ENCODE data around the gene TIMP4.

TIMP4 gene

DNA sequence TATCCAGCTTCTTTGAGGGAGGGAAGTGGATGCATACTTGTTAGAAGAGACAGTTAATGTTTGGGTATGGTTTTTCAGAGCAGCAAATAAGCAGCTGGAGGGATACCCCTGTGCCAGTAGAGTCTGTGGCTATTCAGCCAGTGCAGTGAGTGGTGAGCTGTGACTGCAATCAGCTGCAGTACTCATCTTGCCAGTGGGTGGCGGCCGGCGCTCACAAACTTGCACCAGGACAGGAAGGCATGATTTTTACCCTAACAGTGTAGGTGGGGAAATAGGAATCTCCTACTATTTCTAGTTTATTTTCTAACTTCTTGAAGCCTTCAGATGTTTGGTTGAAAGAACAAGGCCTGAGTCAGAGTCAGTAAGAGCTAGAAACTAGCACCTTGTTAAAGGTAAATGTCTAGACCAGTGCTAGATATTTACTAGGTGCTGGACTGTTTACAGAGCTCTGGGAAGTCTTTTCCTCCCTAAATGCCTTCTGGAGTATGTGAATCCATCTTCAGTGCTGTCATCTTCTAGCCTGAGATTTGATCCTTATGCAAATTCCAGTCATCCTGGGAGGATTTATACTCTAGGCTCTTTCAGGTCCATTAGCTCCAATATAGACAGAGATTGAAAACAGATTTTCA is 23.6 kb downstream of the TIMP4 start:
- DNase-seq (ENCODE audit: low read depth): peak; percentile 66
- H3K4me3 ChIP-seq (ENCODE audit: control insufficient read depth, low read depth, low read length): no peak overlapping the region
- TF ChIP-seq, protein P1, sequence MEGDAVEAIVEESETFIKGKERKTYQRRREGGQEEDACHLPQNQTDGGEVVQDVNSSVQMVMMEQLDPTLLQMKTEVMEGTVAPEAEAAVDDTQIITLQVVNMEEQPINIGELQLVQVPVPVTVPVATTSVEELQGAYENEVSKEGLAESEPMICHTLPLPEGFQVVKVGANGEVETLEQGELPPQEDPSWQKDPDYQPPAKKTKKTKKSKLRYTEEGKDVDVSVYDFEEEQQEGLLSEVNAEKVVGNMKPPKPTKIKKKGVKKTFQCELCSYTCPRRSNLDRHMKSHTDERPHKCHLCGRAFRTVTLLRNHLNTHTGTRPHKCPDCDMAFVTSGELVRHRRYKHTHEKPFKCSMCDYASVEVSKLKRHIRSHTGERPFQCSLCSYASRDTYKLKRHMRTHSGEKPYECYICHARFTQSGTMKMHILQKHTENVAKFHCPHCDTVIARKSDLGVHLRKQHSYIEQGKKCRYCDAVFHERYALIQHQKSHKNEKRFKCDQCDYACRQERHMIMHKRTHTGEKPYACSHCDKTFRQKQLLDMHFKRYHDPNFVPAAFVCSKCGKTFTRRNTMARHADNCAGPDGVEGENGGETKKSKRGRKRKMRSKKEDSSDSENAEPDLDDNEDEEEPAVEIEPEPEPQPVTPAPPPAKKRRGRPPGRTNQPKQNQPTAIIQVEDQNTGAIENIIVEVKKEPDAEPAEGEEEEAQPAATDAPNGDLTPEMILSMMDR (conservative IDR thresholded peaks at IDR 0.05; ENCODE audit: control insufficient read depth, insufficient read depth, low read depth, low read length): peak; percentile 97

DNA sequence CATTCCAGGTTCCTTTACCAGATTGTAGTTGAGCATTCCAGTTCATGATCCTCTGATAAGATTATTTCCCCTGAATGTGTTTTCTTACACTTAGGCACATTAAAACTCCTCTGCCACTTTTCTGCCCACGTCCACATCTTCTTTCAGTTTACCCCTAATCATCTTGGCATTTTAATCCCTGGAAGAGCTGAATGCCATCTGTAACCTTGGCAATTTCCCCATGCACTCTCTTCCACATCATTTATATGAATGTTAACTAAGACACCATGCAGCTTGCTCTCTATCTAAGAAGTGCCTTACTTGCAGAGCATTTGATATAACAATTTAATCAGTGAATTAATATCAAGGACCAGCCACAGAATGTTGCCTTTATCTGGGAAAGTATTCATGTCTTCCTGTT is 25.8 kb downstream of the TIMP4 start:
- no peak overlapping the region for H3K4me3 ChIP-seq (ENCODE audit: control insufficient read depth, low read depth, low read length)
- TF ChIP-seq, protein P1 (conservative IDR thresholded peaks at IDR 0.05; ENCODE audit: control insufficient read depth, insufficient read depth, low read depth, low read length): no peak
- no peak for DNase-seq (ENCODE audit: low read depth)

GRCh38 chr3:12131351-12132090 is 27.2 kb downstream of the TIMP4 start:
- TF ChIP-seq, protein P1 (conservative IDR thresholded peaks at IDR 0.05; ENCODE audit: control insufficient read depth, insufficient read depth, low read depth, low read length): no peak
- no peak for DNase-seq (ENCODE audit: low read depth)
- no peak overlapping the region for H3K4me3 ChIP-seq (ENCODE audit: control insufficient read depth, low read depth, low read length)

DNA sequence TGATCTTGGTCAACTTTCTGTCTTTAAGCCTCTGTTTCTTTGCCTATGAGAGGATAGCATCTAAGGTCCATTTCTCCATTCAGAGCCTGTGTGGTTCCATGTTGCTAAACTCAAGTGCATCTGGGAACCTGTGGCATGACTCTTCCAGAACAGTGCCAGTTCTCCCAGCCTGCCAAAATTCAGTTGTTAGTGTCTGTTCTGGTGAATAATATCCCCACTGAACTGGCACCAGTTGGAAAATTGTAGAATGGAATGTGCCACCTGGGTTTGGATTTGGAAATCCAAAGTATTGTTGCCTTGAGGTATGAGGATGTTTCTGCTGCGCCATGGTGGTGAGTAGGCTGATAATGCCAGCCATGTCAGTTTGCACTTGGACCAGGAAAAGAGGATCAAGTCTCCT is 31.3 kb downstream of the TIMP4 start:
- no peak for DNase-seq (ENCODE audit: low read depth)
- TF ChIP-seq, protein P1 (conservative IDR thresholded peaks at IDR 0.05; ENCODE audit: control insufficient read depth, insufficient read depth, low read depth, low read length): no peak
- no peak overlapping the region for H3K4me3 ChIP-seq (ENCODE audit: control insufficient read depth, low read depth, low read length)

DNA sequence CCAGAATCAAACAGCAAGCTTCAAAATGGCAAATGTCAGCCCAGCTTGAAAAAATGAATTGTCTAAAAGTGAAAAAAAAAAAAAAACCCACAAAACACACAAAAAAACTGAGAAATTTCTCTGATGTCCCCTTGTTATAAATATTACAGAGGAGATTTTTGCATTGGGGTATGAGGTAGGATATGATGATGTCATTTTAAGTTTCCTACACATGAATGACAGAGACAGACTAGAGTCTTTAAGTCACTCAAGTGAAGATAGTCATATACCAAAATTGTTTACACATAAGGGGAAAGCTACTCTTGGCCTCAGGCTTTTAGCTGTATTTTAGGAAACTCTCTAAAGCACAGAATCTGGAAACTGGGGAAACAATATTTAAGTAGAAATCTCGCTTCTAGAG is 32.9 kb downstream of the TIMP4 start:
- no peak for DNase-seq (ENCODE audit: low read depth)
- H3K4me3 ChIP-seq (ENCODE audit: control insufficient read depth, low read depth, low read length): no peak overlapping the region
- TF ChIP-seq, protein P1 (conservative IDR thresholded peaks at IDR 0.05; ENCODE audit: control insufficient read depth, insufficient read depth, low read depth, low read length): no peak

GRCh38 chr3:12121466-12121865 is 37.2 kb downstream of the TIMP4 start:
- DNase-seq (ENCODE audit: low read depth): no peak
- H3K4me3 ChIP-seq (ENCODE audit: control insufficient read depth, low read depth, low read length): no peak overlapping the region
- TF ChIP-seq, protein P1 (conservative IDR thresholded peaks at IDR 0.05; ENCODE audit: control insufficient read depth, insufficient read depth, low read depth, low read length): no peak
